GM12875 (cell line): ENCODE data around the gene SHQ1.

Experiments
- H3K4me3 ChIP-seq: one replicate; pipeline ENCODE4 v1.5.1; 2011; ENCODE audit warnings: low read depth, low read length, control low read depth
- CTCF ChIP-seq: IDR thresholded peaks from 2 replicates; pipeline ENCODE4 v1.5.1; 2011; ENCODE audit warnings: low read depth, mild to moderate bottlenecking, control low read depth, inconsistent platforms, low read length, moderate library complexity, borderline replicate concordance; ENCODE audit not compliant: insufficient read depth

The SHQ1 gene

DNA sequence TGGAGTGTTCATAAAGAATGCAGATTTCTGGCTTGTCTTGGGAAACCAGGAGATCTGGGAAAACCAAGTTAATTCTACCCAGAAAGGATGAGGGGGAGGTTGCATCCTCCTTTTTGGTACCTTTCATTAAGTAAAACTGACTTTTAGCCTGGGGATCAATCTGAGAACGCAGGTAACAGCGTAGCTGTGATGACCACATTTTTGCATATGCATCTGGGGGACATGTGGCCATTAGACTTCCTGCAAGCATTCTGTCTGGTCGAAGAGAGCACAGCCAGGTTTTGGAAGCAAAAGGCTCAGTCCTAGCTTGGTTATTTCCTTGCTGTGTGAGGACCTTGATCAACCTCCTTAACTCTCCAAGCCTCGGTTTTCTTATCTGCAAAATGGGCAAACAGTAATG lies 145.2 kb downstream of the SHQ1 start:
- no peak overlapping the region for H3K4me3 ChIP-seq
- no peak for TF ChIP-seq CTCF

GRCh38 chr3:72702390-72702789 lies 145.9 kb downstream of the SHQ1 start:
- no peak overlapping the region for H3K4me3 ChIP-seq
- TF ChIP-seq CTCF = no peak

DNA sequence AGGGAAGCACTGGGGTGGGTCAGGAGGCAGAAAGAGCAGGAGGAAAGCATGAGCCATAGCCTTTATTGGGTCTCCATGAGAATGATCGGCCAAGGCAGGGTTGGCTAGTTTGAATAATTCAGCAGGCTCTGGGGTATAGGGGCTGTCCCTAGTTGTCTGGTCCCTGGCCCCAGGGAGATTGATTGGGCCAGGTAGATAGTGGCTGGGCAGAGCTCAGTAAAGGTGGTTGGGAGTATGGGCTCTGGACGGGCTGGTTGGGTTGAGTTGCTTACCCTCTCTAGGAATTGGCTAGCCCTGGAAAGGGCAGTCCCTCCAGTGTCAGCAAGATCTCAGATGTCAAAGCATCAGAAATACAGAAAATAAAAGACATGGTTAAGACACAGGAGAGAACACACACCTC lies 148.1 kb downstream of the SHQ1 start:
- TF ChIP-seq CTCF = no peak
- no peak overlapping the region for H3K4me3 ChIP-seq

GRCh38 chr3:72699631-72700030 lies 148.6 kb downstream of the SHQ1 start:
- no peak overlapping the region for H3K4me3 ChIP-seq
- TF ChIP-seq CTCF = no peak
